SKM-1 treated with dmso at 0.1 percent for 144 hours (cell line): ENCODE measurements around the gene GMPPB.

Experiments
- DNase-seq: peaks from one replicate; lab custom pipeline; 2025; ENCODE audit not compliant: unreplicated experiment; lab: John Stamatoyannopoulos, UW

Gene GMPPB

DNA sequence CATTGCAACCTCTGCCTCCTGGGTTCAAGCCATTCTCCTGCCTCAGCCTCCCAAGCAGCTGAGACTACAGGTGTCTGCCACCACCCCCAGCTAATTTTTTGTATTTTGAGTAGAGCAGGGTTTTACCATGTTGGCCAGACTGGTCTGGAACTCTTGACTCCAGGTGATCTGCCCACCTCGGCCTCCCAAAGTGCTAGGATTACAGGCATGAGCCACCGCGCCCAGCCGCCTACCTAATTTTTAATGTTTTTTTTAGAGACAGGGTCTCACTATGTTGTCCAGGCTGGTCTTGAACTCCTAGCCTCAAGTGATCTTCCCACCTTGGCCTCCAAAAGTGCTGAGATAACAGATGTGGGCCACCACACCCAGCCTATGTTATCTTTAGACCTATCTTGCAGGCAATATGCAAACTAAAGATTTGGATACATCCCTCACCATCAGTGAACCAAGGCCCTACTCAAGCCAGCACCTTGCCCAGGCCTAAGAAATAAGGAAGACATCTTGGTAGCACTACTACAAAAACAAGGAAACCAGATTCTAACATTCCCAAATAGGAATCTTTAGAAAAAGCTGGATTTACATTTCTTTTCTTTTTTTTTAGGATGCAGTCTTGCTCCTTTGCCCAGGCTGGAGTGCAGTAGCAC, 6.3 kb upstream of the GMPPB start:
- no peak for DNase-seq

DNA sequence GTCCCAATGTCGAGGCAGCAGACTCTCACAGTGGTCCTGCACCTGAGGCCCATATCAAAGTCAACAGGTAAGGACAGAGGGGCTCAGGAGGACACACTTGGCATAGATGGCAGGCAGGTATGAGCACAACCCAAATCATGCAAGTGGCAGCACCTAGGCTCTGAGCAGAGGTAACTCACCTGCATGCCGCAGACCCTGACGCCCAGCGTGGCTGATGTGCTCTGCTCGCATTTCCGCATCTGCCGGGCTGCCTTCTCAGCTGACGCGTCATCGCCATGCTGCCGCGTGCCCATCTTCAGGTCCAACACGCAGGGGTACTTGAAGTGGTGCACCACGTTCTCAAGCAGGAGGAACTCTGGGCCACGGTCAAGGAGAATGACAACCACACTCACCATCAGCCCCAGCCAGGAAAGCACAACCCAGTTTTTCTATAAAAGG, 4.2 kb upstream of the GMPPB start:
- DNase-seq = no peak

DNA sequence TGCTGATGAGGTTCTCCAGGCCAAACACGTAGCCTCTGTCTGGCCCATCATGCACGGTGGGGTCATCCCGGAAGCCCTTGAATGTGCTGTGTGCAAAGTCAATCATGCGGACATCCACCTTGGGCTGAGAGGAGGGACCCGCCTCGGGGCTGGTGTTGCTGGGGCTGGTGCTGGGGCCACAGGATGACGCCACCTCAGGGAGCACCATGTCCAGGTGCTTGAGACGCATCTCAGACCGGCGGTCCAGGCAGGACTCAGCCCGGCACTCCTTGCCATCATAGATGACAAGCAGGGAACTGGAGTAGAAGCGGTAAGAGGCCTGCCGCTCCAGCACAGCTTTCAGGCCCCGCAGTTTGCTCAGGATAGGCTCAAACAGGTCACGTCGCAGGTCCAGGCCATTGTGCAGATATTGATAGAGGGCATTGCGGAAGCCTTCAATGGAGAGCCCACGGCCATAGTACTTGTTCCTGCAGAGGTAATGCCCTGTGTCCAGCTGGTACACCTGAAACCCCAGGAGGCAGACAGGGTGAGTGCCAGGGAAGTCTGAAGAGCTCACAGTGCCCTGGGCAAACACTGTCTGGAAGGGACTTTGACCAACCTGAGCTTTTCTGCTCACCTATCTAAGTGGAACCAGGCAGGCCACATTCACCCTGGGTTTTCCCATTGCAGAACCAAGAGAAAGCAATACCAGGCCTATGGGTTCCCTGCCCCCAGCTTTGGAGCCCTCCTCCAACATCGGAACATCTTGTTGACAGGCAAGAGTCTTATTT, 3.6 kb upstream of the GMPPB start:
- DNase-seq = no peak

DNA sequence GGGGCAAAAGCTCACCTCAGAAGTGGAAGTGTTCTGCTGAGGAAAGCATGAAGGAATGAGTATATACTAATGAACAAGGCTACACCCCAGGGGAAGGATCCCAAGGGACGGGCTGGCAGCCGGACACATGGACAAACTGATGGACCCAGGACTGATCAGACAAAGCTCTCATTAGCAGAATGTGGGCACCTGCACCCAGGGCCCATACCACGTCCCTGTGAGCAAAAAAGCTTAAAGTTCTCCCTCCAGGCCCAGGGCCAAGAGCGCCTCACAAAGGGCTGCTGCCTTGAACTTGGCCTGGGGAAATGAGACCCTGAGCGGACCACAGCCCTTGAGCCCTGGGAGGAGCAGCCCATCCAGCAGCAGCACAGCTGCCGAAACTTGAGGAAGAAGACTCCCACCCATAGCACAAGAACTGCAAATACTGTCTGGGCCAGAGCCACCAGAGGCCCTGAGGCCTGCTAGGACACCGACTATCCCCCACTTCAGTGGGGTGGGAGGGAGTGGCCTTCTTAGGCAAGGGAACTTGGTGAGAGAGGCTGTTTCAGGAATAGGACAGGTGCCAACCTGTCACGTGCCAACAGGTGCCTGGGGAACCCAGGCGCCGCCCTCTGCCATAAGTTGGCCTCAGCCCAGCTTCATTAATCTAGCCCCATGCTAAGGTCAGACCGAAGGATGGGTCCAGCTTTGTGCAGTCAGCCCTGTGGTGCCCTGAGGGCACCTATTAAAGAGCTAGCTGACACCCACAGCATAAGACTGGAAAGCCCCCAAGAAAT, 2.3 kb upstream of the GMPPB start:
- no peak for DNase-seq

DNA sequence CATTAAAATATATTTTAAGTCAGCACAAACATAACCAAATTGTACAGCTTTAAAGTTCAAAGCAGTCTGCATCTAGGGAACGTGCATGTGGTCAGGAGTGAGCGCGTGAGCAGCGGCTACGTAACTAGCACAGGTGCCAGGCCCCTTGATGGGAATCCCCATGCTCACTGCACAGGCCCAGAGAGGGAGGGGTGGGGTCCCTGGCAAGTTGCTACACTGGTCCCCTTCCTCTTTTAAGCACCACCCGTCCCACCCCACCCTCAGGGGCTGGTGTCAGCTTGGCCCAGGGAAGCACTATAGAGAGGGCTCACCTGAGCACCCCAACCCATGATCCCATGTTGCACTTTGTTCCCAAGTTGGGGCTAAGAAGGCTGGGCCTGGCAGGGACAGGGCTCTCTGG, 835 bp upstream of the GMPPB start:
- no peak for DNase-seq

DNA sequence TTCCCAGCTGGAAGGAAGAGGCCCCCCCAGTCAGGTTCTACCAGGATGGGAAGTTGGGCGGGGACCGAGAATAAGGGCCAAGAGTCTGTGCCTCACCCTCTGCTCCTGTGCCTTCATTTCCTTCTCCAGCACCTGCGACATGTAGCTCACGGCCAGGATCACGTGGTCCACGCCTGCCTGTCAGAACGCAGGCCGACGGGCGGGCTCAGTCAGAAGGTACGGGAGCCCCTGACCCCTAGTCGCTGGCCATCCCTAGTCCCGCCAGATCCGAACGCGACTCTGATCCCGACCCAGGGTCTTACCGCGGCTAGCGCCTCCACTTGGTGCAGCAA, 489 bp downstream of the GMPPB start:
- peak; percentile 23 for DNase-seq

DNA sequence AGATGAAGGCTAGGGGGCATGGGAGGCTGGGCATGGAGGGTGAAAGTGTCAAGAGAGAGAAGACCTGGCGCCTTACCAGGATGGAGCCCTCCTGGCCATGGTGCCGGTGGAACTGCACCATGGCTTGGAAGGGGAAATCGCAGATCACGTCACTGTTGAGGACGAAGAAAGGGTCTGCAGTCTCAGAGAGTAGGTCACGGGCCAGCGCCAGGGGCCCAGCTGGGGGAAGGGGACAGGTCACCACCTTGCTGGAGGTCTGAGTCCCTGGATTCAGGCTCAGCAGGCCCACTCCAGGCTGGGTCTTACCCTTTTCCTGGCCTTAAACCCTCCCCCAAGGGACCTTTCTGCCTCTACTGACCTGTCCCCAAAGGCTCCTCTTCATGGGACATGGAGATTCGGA, 855 bp downstream of the GMPPB start:
- DNase-seq = no peak

DNA sequence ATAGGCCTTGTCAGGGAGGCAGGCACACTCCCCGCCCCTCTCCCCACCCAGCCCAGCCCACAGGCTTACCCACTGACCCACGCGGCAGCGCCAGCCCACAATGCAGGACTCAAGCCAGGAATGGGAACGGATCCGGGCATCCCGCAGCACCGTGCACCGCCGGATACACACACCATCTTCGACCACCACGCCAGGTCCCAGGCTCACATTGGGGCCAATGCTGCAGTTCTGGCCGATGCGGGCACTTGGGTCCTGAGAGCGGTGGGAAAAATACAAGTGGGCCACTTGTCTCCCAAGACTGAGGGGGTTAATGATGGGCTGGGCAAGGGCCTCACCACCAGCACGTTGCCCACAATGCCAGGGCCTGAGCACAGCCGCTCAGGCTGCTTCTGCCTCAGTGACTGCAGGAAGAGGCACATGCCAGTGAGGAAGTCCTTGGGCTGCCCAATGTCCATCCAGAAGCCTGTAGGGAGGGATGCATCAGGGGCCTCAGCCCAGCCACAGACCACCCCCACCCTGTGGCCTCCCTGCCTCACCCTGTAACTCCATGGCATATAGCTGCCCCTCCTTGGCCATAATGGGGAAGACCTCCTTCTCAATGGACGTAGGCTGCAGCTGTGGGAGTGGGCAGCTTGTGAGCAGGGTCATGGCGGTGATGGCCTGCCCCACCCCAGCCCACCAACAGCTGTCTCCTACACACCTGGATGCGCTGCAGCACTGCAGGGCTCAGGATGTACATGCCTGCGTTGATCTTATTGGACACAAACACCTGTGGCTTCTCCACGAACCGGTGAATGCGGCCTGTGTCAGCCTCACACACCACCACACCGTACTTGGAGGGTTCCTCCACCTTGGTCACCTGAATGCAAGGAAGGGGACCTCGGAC, 1.6 kb downstream of the GMPPB start:
- no peak for DNase-seq

DNA sequence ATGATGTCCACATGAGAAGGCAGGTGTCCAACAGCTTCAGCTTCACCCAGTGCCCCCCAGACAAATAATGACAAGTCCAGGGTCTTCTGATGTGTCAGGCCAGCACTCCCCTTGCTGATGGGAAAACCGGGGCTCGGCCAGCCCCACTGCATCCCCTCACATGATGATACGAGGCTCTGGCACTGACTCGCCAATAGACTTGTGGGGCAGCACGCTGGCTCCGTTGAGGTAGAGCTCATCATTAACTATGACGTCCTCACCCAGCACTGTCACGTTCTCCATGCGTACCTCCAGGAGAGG, 2.2 kb downstream of the GMPPB start:
- no peak for DNase-seq

DNA sequence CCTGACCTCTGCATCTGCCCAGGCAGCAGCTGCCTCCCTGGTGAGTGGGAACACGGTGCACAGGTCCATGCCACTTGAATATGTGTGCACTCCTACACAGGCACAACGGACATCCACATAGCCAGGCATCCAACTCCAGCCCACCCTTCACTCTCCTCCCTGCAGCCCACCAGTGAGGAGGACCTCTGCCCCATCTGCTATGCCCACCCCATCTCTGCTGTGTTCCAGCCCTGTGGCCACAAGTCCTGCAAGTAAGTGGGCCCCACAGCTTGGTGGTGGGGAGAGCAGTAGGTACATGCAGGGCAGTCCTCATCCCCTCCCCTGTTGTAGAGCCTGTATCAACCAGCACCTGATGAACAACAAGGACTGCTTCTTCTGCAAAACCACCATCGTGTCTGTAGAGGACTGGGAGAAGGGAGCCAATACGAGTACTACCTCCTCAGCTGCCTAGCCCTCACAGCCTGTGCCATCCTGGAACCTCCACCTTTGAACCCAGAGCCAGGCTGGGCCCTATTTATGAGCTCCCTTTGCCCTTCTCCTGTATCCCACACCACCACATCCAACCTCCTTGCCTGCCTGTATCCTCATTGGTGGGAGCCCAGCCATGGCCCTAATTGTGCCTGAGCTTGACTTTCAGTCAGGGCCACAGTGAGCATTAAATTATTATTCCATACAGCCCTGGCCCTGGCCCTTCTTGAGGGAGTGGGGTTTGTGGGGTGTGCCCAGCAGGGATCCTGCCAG, 2.7 kb downstream of the GMPPB start:
- no peak for DNase-seq

DNA sequence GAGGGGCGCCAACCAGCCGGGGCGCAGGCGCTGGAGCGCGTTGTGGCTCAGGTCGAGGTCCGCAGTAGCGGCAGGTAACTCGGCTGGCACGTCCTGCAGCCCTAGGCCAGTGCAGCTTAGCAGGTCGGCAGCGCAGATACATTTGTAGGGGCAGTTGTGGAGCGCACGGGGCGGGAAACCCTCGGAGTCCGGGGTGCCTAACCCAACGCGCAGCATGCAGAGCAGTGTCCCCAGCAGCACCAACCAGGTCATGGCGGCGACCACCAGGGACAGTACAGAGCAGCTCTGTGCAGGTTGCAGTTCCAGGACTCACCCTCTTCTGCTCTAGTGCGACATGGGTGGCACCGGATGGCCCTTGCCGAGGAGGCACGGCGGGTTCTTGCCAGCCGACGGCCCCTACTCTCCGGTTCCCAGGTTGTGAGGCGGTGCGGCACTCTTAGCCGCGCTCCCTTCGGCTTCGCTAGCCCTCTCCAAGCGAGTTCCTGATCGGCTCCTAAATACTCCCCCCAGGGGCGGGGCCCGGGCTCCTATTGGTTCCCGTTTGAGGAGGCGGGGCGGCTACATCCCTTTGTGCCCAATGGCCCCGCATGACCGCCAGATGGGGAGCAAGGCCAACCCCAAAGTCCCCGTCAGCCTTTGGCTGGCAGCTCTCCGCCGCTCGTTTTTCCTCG, 4.4 kb downstream of the GMPPB start, which contains the start of gene AMIGO3:
Gene AMIGO3 (minus strand): TSS at position 471 of the 671 bp plus-strand sequence. CDS start 219 bp downstream, at position 252.
- DNase-seq = peak; percentile 66

DNA sequence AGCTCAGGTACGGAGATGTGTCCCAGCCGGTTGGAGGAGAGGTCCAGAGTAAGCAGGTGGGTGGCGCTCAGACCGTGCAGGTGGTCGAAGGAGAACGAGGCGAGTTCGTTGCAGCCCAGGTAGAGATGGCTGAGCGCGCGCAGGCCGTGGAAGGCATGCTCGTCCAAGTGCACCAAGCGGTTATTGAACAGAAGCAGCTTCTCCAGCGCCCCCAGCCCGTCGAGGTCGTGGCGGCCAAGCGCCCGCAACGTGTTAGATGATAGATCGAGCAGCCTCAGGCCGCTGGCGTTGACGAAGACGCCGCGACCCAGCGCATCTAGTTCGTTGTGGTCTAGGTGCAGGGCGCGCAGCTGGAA, 4.9 kb downstream of the GMPPB start:
- DNase-seq = no peak

DNA sequence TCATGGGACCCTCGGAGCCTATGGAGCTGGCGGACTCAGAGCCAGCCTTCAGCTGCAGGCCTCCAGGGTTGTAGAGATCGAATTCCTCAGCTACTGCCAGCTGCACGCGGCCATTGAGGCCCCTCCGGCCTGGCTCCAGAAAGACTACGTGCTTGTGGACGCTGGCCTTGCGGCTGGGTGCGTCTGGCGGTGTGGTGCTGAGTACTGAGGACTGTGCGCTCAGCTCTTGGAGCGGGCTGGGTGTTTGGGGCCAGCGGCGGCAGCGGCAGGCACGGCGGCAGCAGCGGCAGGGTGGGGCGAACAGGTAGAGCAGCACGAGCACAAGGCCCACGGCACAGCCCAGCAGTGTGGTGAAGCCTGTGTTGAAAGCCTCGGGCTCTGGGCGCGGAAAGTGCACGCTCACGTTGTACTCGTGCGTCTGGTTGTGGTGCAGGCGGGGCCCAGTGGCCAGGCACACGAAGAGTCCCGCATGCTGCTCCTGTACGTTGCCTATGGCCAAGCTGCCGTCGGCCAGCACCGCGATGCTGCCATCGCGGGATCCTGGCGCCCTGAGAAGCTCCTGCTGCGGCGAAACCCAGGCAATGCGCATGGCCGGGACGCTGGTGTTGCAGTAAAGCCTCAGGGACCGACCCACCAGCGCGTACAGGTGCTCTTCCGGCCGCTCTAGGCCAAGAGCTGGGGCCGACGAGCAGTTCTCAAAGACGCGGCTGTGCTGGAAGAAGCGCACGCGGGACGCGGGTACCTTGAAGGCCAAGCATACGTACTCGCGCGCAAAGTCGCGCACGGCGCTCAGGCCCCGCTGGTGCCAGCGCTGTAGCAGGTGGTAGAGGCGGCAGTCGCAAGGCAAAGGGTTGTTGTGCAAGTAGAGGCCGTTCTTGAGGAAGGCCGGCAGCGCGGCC, 5.5 kb downstream of the GMPPB start:
- DNase-seq = no peak

DNA sequence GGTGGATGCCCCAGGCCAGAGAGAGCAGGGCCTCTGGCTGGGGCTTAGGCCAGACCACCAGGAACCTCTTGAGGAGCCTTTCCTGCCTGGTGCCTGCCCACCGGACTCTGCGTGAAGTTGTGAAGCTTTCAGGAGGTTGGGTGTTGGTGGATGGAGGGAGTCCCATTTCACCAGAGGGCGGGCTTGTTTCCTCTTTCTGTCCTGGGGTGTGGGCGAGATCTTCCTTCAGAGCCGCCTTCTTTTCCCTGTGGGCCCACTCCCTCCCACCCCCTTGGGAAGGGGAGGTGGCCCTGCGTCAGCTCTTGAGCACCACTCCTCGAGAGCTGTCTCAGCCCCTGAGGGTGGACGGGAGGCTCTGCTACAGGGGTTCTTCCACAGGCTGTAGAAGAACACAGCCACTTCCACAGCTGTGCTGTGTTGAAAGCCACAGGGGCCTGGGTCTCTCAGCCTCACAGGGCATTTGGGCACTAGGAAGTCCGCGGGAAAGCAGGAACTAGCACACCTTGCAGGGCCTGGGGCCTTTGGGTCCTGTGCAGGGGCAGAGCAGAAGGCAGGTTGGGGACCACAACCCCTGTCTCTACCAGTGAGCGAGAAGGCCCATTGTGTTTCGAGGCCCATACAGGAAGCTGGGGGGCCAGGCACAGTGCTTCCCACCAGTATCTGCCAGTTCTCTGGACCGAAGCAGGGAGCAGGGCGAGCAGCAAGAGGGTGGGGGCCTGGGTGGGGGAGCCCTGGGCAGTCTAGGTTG, 6.4 kb downstream of the GMPPB start:
- DNase-seq = no peak

DNA sequence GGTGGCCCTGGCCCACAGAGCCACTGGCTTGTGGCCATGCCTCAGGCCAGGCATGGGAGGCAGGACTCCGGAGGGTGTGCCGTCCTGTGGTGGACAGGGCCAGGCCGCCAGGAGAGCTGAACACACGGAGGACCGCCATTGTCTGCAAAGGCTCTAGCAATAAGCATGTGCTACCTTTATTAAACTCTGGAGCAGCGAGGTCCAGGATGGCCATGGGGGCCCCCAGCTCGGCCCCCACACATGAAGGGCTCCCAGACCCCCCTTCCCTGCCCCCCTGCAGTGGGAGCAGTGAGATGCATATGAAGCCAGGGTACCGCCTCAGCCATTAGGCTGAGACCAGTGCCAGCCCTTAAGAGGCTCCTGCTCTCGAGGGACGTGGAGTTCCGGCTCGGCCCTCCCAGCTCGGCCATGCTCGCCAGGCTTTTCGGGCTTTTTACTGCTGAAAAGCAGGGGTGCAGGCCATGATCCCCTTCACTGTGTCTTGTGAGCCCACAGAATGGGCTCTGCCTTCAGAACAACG, 7.0 kb downstream of the GMPPB start:
- no peak for DNase-seq

DNA sequence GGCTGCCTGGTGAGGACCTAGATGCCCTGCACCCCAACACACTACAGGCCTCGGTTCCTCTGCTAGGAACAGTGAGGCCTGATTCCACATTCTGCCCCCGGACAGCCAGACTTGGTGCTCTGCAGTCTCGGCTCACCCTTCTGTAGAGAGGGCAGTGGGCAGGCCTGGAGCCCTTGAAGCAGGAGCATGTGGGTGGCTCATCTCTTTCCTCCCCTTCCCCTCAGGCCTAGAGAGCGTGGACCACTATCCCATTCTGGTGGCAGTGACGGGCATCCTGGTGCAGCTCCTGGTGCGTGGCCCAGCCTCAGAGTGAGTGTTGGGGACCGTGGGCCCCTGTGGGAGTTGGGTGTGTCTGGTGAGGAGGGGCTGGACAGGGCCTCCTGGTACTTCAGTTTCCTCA, 7.6 kb downstream of the GMPPB start:
- no peak for DNase-seq

DNA sequence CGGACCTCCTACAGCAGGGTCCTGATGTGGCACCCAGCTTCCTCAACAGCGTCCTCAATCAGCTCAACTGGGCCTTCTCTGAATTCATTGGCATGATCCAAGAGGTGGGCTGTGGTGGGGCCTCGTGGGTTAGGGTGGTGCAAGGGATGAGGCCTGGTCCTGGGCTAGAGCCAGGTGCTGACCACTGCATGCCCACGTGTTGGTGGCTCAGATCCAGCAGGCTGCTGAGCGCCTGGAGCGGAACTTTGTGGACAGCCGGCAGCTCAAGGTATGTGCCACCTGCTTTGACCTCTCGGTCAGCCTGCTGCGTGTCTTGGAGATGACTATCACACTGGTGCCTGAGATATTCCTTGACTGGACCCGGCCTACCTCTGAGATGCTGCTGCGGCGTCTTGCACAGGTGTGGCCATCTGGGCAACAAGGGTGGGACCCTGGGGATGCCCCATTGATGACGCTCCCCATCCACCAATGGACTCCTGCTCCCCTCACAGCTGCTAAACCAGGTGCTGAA, 8.1 kb downstream of the GMPPB start:
- no peak for DNase-seq
